Hepatocyte (in vitro differentiated cells): ENCODE data around the gene SLC22A15. TPM values are rescaled to one million over a fixed set of nuclear protein-coding genes. Genes with fewer than 3 reads are reported as not detected.

ENCODE experiments used
- DNase-seq: peaks from one replicate; pipeline ENCODE4 v3.0.0-alpha.2; 2016; ENCODE audit warnings: low spot score
- H2AFZ ChIP-seq: fragments of 200-600 bp; sonication (generic); 2 replicates; pipeline ENCODE4 v1.6.0; 2016; ENCODE audit warnings: antibody characterized with exemption, mild to moderate bottlenecking
- H3K27ac ChIP-seq: fragments of 200-600 bp; sonication (generic); 2 replicates; pipeline ENCODE4 v1.5.1; 2016; ENCODE audit warnings: mild to moderate bottlenecking
- H3K27me3 ChIP-seq: fragments of 200-600 bp; sonication (generic); 2 replicates; pipeline ENCODE4 v1.6.1; 2016
- H3K36me3 ChIP-seq: fragments of 200-600 bp; sonication (generic); replicated peaks from 2 replicates; pipeline ENCODE4 v1.5.1; 2016; ENCODE audit warnings: low read depth; ENCODE audit not compliant: insufficient read depth
- H3K4me1 ChIP-seq: fragments of 200-600 bp; sonication (generic); 2 replicates; pipeline ENCODE4 v1.5.1; 2016; ENCODE audit warnings: mild to moderate bottlenecking, moderate library complexity; ENCODE audit not compliant: insufficient read depth
- H3K4me2 ChIP-seq: fragments of 200-600 bp; sonication (generic); 2 replicates; pipeline ENCODE4 v1.6.0; 2016
- H3K4me3 ChIP-seq: fragments of 200-600 bp; sonication (generic); 2 replicates; pipeline ENCODE4 v1.5.1; 2016; ENCODE audit warnings: mild to moderate bottlenecking
- H3K79me2 ChIP-seq: fragments of 200-600 bp; sonication (generic); 2 replicates; pipeline ENCODE4 v1.6.0; 2017; ENCODE audit warnings: mild to moderate bottlenecking
- H3K9me2 ChIP-seq: fragments of 200-600 bp; sonication (generic); replicated peaks from 2 replicates; pipeline ENCODE4 v1.6.0; 2017; ENCODE audit warnings: mild to moderate bottlenecking; ENCODE audit not compliant: insufficient read depth
- H3K9me3 ChIP-seq: fragments of 200-600 bp; sonication (generic); 2 replicates; pipeline ENCODE4 v1.5.1; 2016; ENCODE audit warnings: low read depth, mild to moderate bottlenecking
- H4K20me1 ChIP-seq: fragments of 200-600 bp; sonication (generic); 2 replicates; pipeline ENCODE4 v1.6.0; 2016; ENCODE audit warnings: mild to moderate bottlenecking; ENCODE audit not compliant: insufficient read depth, poor library complexity, severe bottlenecking
- EZH2 ChIP-seq: fragments of 200-600 bp; sonication (generic); IDR thresholded peaks from 2 replicates; pipeline ENCODE4 v1.6.1; 2016; ENCODE audit warnings: antibody characterized with exemption, mild to moderate bottlenecking, borderline replicate concordance
- EZH2phosphoT487 ChIP-seq: fragments of 200-600 bp; sonication (generic); IDR thresholded peaks from one replicate; pipeline ENCODE4 v1.6.1; 2018; ENCODE audit warnings: antibody characterized with exemption, mild to moderate bottlenecking, low read depth, moderate library complexity; ENCODE audit not compliant: unreplicated experiment, severe bottlenecking
- WGBS: methylation state at CpG from one replicate; pipeline ENCODE4 v1.1.6; 2016; ENCODE audit warnings: low lambda C conversion rate; ENCODE audit errors: missing lambda C conversion rate; 5-methylcytosine and 5-hydroxymethylcytosine counted together
- polyA plus RNA-seq: library from polyadenylated mRNA; unstranded; fragments of >200 nt; fragmentation: Nextera tagmentation; extraction: Ambion mirVana; gene quantifications from 2 replicates; pipeline ENCODE4 v1.2.1, GENCODE V29; 2016
- total RNA-seq: library from RNA; depleted of rRNA; stranded (reverse); fragments of >200 nt; gene quantifications from 2 replicates; pipeline ENCODE4 v1.2.3, GENCODE V29; 2014
- TF ChIP-seq, protein P1 (sequence below): fragments of 200-600 bp; sonication (generic); IDR thresholded peaks from 2 replicates; pipeline ENCODE4 v1.5.1; 2016; ENCODE audit warnings: antibody characterized with exemption, mild to moderate bottlenecking; ENCODE audit not compliant: poor library complexity

The SLC22A15 gene
- total and polyA plus RNA-seq, 2 experiments from 2014 or later: 3.4 to 5.4 TPM

DNA sequence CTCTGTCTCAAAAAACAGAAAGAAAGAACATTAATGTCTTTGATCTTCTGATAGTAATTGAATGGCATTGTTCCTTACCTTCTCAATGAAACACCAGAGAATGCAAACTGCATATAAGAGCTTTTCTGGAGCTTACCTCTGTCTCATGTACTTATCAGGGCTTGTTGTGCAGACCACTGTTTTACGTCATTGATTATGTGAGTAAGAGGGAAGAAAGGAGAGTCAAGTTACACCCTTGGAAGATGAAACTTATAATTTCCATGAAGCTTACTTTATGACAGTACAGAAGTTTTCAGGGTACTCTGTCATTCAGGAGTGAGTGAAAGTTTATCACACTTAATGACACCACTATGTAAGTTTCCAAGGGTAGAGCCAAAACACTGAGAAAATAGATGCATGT lies 85.9 kb downstream of the SLC22A15 start:
- no peak overlapping the region for H2AFZ ChIP-seq
- H3K27ac ChIP-seq: no peak overlapping the region
- H3K4me2 ChIP-seq: no peak overlapping the region
- no peak for DNase-seq
- H3K9me3 ChIP-seq: no peaks in the 10 kb centered on the region
- no peak overlapping the region for H3K4me3 ChIP-seq
- no peaks in the 10 kb centered on the region for H3K79me2 ChIP-seq
- H3K9me2 ChIP-seq: no peaks in the 10 kb centered on the region
- H3K4me1 ChIP-seq: no peaks in the 10 kb centered on the region
- 53% methylated on average over 1 of the region's 1 CpG for WGBS
- H3K27me3 ChIP-seq: no peaks in the 10 kb centered on the region
- H4K20me1 ChIP-seq: no peaks in the 10 kb centered on the region
- TF ChIP-seq EZH2 (no peak), EZH2phosphoT487 (no peak)
- TF ChIP-seq, protein P1, sequence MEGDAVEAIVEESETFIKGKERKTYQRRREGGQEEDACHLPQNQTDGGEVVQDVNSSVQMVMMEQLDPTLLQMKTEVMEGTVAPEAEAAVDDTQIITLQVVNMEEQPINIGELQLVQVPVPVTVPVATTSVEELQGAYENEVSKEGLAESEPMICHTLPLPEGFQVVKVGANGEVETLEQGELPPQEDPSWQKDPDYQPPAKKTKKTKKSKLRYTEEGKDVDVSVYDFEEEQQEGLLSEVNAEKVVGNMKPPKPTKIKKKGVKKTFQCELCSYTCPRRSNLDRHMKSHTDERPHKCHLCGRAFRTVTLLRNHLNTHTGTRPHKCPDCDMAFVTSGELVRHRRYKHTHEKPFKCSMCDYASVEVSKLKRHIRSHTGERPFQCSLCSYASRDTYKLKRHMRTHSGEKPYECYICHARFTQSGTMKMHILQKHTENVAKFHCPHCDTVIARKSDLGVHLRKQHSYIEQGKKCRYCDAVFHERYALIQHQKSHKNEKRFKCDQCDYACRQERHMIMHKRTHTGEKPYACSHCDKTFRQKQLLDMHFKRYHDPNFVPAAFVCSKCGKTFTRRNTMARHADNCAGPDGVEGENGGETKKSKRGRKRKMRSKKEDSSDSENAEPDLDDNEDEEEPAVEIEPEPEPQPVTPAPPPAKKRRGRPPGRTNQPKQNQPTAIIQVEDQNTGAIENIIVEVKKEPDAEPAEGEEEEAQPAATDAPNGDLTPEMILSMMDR: no peak
- no peaks in the 10 kb centered on the region for H3K36me3 ChIP-seq

DNA sequence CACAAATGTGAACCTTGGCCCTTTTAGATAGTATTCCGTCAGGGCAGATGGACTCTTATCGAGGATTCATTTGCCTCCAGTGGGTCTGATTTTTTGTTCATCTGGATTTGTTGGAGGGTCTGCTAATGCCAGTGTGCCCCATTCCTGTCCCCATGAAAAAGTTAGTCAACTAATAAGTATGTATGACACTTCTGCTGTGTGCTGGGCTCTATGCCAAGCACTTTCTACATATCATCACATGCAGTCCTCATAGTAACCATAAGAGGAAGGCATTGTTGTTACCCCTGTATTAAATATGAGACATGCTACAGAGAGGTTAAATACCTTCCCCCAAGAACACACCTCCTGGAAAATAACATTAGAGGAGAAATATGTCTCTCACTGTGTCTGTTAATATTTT lies 88.3 kb downstream of the SLC22A15 start:
- no peaks in the 10 kb centered on the region for H3K27me3 ChIP-seq
- H3K9me3 ChIP-seq: no peaks in the 10 kb centered on the region
- H3K9me2 ChIP-seq: no peaks in the 10 kb centered on the region
- no peaks in the 10 kb centered on the region for H3K4me1 ChIP-seq
- H2AFZ ChIP-seq: no peak overlapping the region
- H3K4me3 ChIP-seq: no peak overlapping the region
- no peaks in the 10 kb centered on the region for H3K79me2 ChIP-seq
- 94% methylated on average over 2 of the region's 2 CpGs for WGBS
- DNase-seq: no peak
- H4K20me1 ChIP-seq: no peaks in the 10 kb centered on the region
- H3K4me2 ChIP-seq: no peak overlapping the region
- H3K27ac ChIP-seq: no peak overlapping the region
- H3K36me3 ChIP-seq: no peaks in the 10 kb centered on the region
- TF ChIP-seq EZH2 (no peak), EZH2phosphoT487 (no peak)
- TF ChIP-seq, protein P1: no peak

DNA sequence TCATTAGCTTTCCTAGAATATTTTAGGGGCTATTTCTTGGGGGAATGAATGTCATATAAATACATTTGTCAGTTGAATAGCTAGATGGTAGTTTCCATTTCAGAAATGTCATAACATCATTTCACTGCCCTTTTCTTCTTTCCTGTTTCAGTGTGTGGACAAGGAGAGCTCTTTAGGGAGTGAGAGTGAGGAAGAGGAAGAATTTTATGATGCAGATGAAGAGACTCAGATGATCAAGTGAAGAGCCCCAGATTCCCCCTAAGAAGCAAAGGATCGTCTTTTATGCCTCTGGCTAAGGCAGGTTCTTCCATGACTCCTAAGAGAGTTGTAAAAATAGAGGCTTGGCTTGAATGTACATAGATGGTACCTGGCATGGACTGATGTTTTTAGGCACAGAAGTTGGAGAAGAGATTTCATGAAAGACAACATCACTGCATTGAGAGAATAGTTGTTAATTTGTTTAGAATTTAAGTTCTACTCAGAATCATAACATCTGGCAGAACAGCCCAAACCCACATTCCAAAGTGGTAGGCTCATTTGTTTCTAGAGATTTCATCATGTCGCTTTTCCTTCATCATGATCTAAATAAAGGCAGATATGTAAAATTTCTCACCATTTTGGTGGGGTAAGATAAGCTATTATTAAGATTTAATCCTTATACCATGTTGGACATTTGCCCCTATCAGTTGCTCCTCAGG lies 90.7 kb downstream of the SLC22A15 start:
- no peaks in the 10 kb centered on the region for H3K9me2 ChIP-seq
- DNase-seq: no peak
- no peaks in the 10 kb centered on the region for H3K79me2 ChIP-seq
- TF ChIP-seq EZH2phosphoT487 (no peak), EZH2 (no peak)
- TF ChIP-seq, protein P1: no peak
- H3K36me3 ChIP-seq: no peaks in the 10 kb centered on the region
- no peak overlapping the region for H3K4me2 ChIP-seq
- H3K27me3 ChIP-seq: no peaks in the 10 kb centered on the region
- H3K4me1 ChIP-seq: no peaks in the 10 kb centered on the region
- H3K9me3 ChIP-seq: no peaks in the 10 kb centered on the region
- 80% methylated on average over 2 of the region's 2 CpGs for WGBS
- peak overlapping the region; percentile 63 for H3K27ac ChIP-seq
- H4K20me1 ChIP-seq: no peaks in the 10 kb centered on the region
- H2AFZ ChIP-seq: no peak overlapping the region
- H3K4me3 ChIP-seq: no peak overlapping the region
